IMR-90 (cell line): ENCODE measurements around the gene CALCOCO1. TPM values are rescaled to one million over a fixed set of nuclear protein-coding genes. Genes with fewer than 3 reads are reported as not detected.

Source experiments
- ATAC-seq: fragments of 200-7000 bp; cut with Tn5 transposase; 2 replicates; pipeline ENCODE4 v1.9.1; 2020; ENCODE audit warnings: low read depth, mild to moderate bottlenecking, moderate library complexity
- BruUV-seq: library from RNA; stranded (reverse); fragments of 400-500 nt; replicated peaks from 2 replicates; lab custom pipeline; 2021; lab: Mats Ljungman, UMichigan
- CTCF ChIA-PET: fragments of 300-600 bp; formaldehyde crosslinking; extraction: SDS; loops from one replicate; lab custom pipeline; 2021; ENCODE audit warnings: antibody characterized with exemption; lab: Yijun Ruan, JAX
- POLR2A ChIA-PET: fragments of 300-600 bp; sonication (Branson Sonifier 250); formaldehyde crosslinking; loops from one replicate; lab custom pipeline; 2022; ENCODE audit warnings: antibody characterized with exemption; ENCODE audit not compliant: unreplicated experiment; lab: Charles Lee
- DNase-seq: peaks from one replicate; pipeline ENCODE4 v3.0.0; 2013
- H2AFZ ChIP-seq: replicated peaks from 2 replicates; pipeline ENCODE3; 2013; ENCODE audit warnings: low read length, mild to moderate bottlenecking; ENCODE audit not compliant: poor library complexity
- H2AK5ac ChIP-seq: 2 replicates; pipeline ENCODE4 v1.6.1; 2013; ENCODE audit warnings: low read depth, low read length, inconsistent platforms
- H2AK9ac ChIP-seq: replicated peaks from 2 replicates; pipeline ENCODE3; 2013; ENCODE audit warnings: mild to moderate bottlenecking, low read depth, low read length, moderate library complexity; ENCODE audit not compliant: poor library complexity
- H2BK120ac ChIP-seq: 2 replicates; pipeline ENCODE4 v1.6.1; 2013; ENCODE audit warnings: low read depth, low read length, inconsistent platforms
- H2BK15ac ChIP-seq: 3 replicates; pipeline ENCODE4 v1.6.1; 2013; ENCODE audit warnings: low read depth, low read length, inconsistent platforms
- H2BK20ac ChIP-seq: 2 replicates; pipeline ENCODE4 v1.6.1; 2013; ENCODE audit warnings: low read depth, mild to moderate bottlenecking, inconsistent platforms, low read length, moderate library complexity
- H2BK5ac ChIP-seq: 2 replicates; pipeline ENCODE4 v1.6.1; 2013; ENCODE audit warnings: mild to moderate bottlenecking, low read depth, low read length, inconsistent platforms; ENCODE audit not compliant: poor library complexity, severe bottlenecking
- H3K14ac ChIP-seq: replicated peaks from 2 replicates; pipeline ENCODE4 v1.6.1; 2013; ENCODE audit warnings: low read depth, low read length, inconsistent platforms
- H3K18ac ChIP-seq: 2 replicates; pipeline ENCODE4 v1.6.1; 2013; ENCODE audit warnings: low read depth, low read length, control low read depth
- H3K23ac ChIP-seq: 2 replicates; pipeline ENCODE4 v1.6.1; 2013; ENCODE audit warnings: low read depth, low read length, inconsistent platforms
- H3K27ac ChIP-seq: 2 replicates; pipeline ENCODE4 v1.5.1; 2013; ENCODE audit warnings: mild to moderate bottlenecking, control low read depth, low read length; ENCODE audit not compliant: insufficient read depth
- H3K27me3 ChIP-seq: 2 replicates; pipeline ENCODE4 v1.6.1; 2013; ENCODE audit warnings: low read length; ENCODE audit not compliant: control insufficient read depth, insufficient read depth
- H3K36me3 ChIP-seq: 2 replicates; pipeline ENCODE4 v1.6.1; 2013; ENCODE audit warnings: low read length, mixed read lengths; ENCODE audit not compliant: control insufficient read depth, insufficient read depth
- H3K4ac ChIP-seq: 2 replicates; pipeline ENCODE4 v1.6.1; 2013; ENCODE audit warnings: low read depth, low read length, inconsistent platforms
- H3K4me1 ChIP-seq: 2 replicates; pipeline ENCODE4 v1.6.1; 2013; ENCODE audit warnings: low read length, mixed read lengths; ENCODE audit not compliant: control insufficient read depth, insufficient read depth
- H3K4me2 ChIP-seq: 2 replicates; pipeline ENCODE4 v1.6.1; 2013; ENCODE audit warnings: low read depth, mild to moderate bottlenecking, control low read depth, low read length, moderate library complexity
- H3K4me3 ChIP-seq: 2 replicates; pipeline ENCODE4 v1.5.1; 2013; ENCODE audit warnings: low read depth, mild to moderate bottlenecking, control low read depth, low read length, moderate library complexity; ENCODE audit not compliant: insufficient read depth
- H3K56ac ChIP-seq: 2 replicates; pipeline ENCODE4 v1.6.1; 2013; ENCODE audit warnings: low read length, inconsistent platforms; ENCODE audit not compliant: insufficient read depth; ENCODE audit errors: extremely low read depth
- H3K79me1 ChIP-seq, 2 experiments: 2 replicates each; pipeline ENCODE4 v1.6.1; 2013; ENCODE audit warnings: low read length in 2 of 2, inconsistent platforms in 1 of 2, low read depth in 1 of 2
- H3K9ac ChIP-seq: 2 replicates; pipeline ENCODE4 v1.6.1; 2013; ENCODE audit warnings: low read depth, low read length, control low read depth
- H3K9me1 ChIP-seq: 2 replicates; pipeline ENCODE4 v1.6.1; 2013; ENCODE audit warnings: low read length, inconsistent platforms; ENCODE audit not compliant: insufficient read depth
- H3K9me3 ChIP-seq: 2 replicates; pipeline ENCODE4 v1.6.1; 2013; ENCODE audit warnings: low read length; ENCODE audit not compliant: control insufficient read depth, insufficient read depth
- H4K20me1 ChIP-seq: 2 replicates; pipeline ENCODE4 v1.6.1; 2013; ENCODE audit warnings: low read length, inconsistent platforms; ENCODE audit not compliant: insufficient read depth
- H4K5ac ChIP-seq: 2 replicates; pipeline ENCODE4 v1.6.1; 2013; ENCODE audit warnings: mild to moderate bottlenecking, low read depth, low read length, control low read depth
- H4K8ac ChIP-seq, 2 experiments: 2 replicates each; pipeline ENCODE4 v1.6.1; 2013; ENCODE audit warnings: low read depth in 2 of 2, low read length in 2 of 2, control low read depth in 1 of 2, inconsistent platforms in 1 of 2
- H4K91ac ChIP-seq: 2 replicates; pipeline ENCODE4 v1.6.1; 2013; ENCODE audit warnings: low read depth, low read length, inconsistent platforms; ENCODE audit not compliant: insufficient read depth
- CHD1 ChIP-seq: IDR thresholded peaks from 2 replicates; pipeline ENCODE4 v1.6.1; 2012; ENCODE audit warnings: low read depth, low read length, improper control_type of control experiment
- FOS ChIP-seq: fragments of 150-350 bp; IDR thresholded peaks from 2 replicates; pipeline ENCODE4 v1.6.1; 2016; ENCODE audit warnings: low read depth, low read length
- MAFK ChIP-seq: IDR thresholded peaks from 2 replicates; pipeline ENCODE4 v1.6.1; 2012; ENCODE audit warnings: low read depth, low read length, improper control_type of control experiment
- WGBS, 2 experiments: methylation state at CpG; one replicate each; pipeline versions ENCODE4 v1.1.5 to v1.1.7; 2013; ENCODE audit warnings: missing lambda C conversion rate in 2 of 2; ENCODE audit not compliant: insufficient read length in 1 of 2; ENCODE audit errors: extremely low coverage in 2 of 2; 5-methylcytosine and 5-hydroxymethylcytosine counted together
- dilution Hi-C: fragments of 300-500 bp; cut with HindIII; formaldehyde crosslinking; loops from one replicate; pipeline ENCODE4 v1.14.3; 2018; ENCODE audit warnings: low sequenced_read_pairs; ENCODE audit not compliant: unreplicated experiment
- in situ Hi-C: fragments of 300-500 bp; cut with MboI; formaldehyde crosslinking; loops from 3 replicates; pipeline ENCODE4 v1.14.3; 2019; ENCODE audit warnings: low sequenced_read_pairs, inconsistent platforms, mixed read lengths
- intact Hi-C: fragments of 100-400 bp; cut with micrococcal nuclease; formaldehyde crosslinking; loops from 2 replicates; pipeline ENCODE4 v1.10.0; 2022
- polyA plus RNA-seq, 3 experiments: library from polyadenylated mRNA; depleted of rRNA; stranded (reverse); fragments of >200 nt; gene quantifications; 2 replicates each; pipeline ENCODE4 v1.2.3, GENCODE V29; 2012; ENCODE audit warnings: low replicate concordance in 1 of 3
- total RNA-seq: library from RNA; depleted of rRNA; stranded (reverse); fragments of >200 nt; gene quantifications from 2 replicates; pipeline ENCODE4 v1.2.3, GENCODE V29; 2012

The CALCOCO1 gene
- total and polyA plus RNA-seq, 2 of the 4 experiments (the other 2 are of a cell fraction): 156 to 169 TPM

DNA sequence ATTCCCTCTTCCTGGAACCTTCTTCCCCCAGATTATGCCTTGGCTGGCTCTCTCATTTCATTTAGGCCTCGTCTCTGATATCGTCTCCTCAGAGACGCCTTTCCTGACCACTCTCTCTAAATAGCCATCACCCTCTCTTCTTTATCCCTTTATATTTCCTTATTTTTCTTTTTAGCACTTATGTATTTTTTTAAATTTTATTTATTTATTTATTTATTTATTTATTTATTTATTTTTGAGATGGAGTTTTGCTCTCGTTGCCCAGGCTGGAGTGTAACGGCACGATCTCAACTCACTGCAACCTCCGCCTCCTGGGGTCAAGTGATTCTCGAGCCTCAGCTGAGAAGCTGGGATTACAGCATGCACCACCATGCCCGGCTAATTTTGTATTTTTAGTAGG lies 43.3 kb downstream of the CALCOCO1 start:
- Histone ChIP-seq H3K9me1 (no peaks in the 10 kb centered on the region), H3K4me3 (no peak overlapping the region), H4K5ac (no peak overlapping the region), H3K4me1 (no peaks in the 10 kb centered on the region), H3K56ac (no peak overlapping the region), H2AK5ac (no peak overlapping the region), H4K8ac (no peak overlapping the region), H3K27ac (no peak overlapping the region), H3K18ac (no peak overlapping the region), H3K36me3 (no peaks in the 10 kb centered on the region), H2BK120ac (no peak overlapping the region), H3K9me3 (no peaks in the 10 kb centered on the region), H4K20me1 (no peaks in the 10 kb centered on the region), H3K14ac (no peak overlapping the region), H3K4me2 (no peak overlapping the region), H2BK15ac (no peak overlapping the region), H3K27me3 (peaks cover 12% of the 10 kb centered on the region), H2AFZ (no peak overlapping the region), H3K79me1 (no peaks in the 10 kb centered on the region), H3K23ac (no peak overlapping the region), H2BK20ac (no peak overlapping the region), H4K91ac (no peak overlapping the region), H2BK5ac (no peak overlapping the region), H3K9ac (no peak overlapping the region), H2AK9ac (no peak overlapping the region), H3K4ac (no peak overlapping the region)
- WGBS, 2 experiments: no CpG with 5 or more reads among the region's 9 CpGs
- DNase-seq (no peak), ATAC-seq (no peak)
- TF ChIP-seq FOS (no peak), MAFK (no peak), CHD1 (no peak)
- in situ Hi-C loops (no loop called here), dilution Hi-C loops (no loop called here), intact Hi-C loops (no loop called here)
- ChIA-PET CTCF (interaction anchor here (0.6 kb wide), 1 partner anchor 300 kb away, joined by 3 read pairs; no protein-coding TSS in a partner anchor), POLR2A (no interaction called here)
- no TSS peak for BruUV-seq
